KOPT-K1 (cell line): ENCODE results near the gene GNB4.

ENCODE experiments used
- H3K27ac ChIP-seq: fragments of 200-600 bp; sonication (generic); 2 replicates; pipeline ENCODE4 v1.5.1; 2016; ENCODE audit warnings: antibody characterized with exemption, mild to moderate bottlenecking, low read depth, low read length; ENCODE audit not compliant: poor library complexity, severe bottlenecking
- H3K36me3 ChIP-seq: fragments of 200-600 bp; sonication (generic); 2 replicates; pipeline ENCODE4 v1.5.1; 2017; ENCODE audit warnings: antibody characterized with exemption, mild to moderate bottlenecking, low read length, moderate library complexity; ENCODE audit not compliant: insufficient read depth
- H3K9me3 ChIP-seq: fragments of 200-600 bp; sonication (generic); 2 replicates; pipeline ENCODE4 v1.5.1; 2017; ENCODE audit warnings: antibody characterized with exemption, low read length, mild to moderate bottlenecking; ENCODE audit not compliant: insufficient read depth, poor library complexity, severe bottlenecking

The GNB4 gene

GRCh38 chr3:179452872-179453271 is 1.6 kb upstream of the GNB4 start:
- H3K27ac ChIP-seq, result no peak overlapping the region
- H3K9me3 ChIP-seq, result no peaks in the 10 kb centered on the region

GRCh38 chr3:179452176-179452564 is 900 bp upstream of the GNB4 start:
- H3K36me3 ChIP-seq, result no peaks in the 10 kb centered on the region
- no peak overlapping the region for H3K27ac ChIP-seq
- no peaks in the 10 kb centered on the region for H3K9me3 ChIP-seq

More at GRCh38 chr3:179452872-179453271, 1.6 kb upstream of the GNB4 start:
- no peaks in the 10 kb centered on the region for H3K36me3 ChIP-seq

DNA sequence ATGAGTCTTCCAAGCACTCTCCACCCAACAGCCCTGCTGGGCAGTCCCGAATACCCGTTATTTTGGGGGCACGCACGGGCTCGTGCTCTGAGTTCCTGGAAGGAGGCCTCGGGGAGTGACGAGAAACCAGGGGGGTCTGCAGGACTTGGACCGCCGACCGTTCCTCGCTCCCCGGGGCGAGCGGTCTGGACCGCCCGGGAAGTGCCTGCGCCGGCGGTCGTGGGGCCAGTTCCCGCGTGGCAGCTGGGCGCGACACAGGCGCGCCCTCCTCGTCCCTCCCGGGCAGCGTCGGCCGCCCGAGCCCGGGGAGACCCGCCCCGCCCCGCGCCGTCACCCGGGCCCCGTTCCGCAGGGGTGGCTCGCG is 387 bp downstream of the GNB4 start:
- Histone ChIP-seq H3K27ac (peak overlapping the region; percentile 80), H3K36me3 (peaks cover 3% of the 10 kb centered on the region; the same call in 1 of the 2 replicates), H3K9me3 (no peaks in the 10 kb centered on the region)

- H3K27ac ChIP-seq, result peak overlapping the region; percentile 80
- no peaks in the 10 kb centered on the region for H3K9me3 ChIP-seq
- H3K36me3 ChIP-seq, result peaks cover 3% of the 10 kb centered on the region; the same call in 1 of the 2 replicates
These were observed 989 bp downstream of the GNB4 start for GRCh38 chr3:179450261-179450701.

DNA sequence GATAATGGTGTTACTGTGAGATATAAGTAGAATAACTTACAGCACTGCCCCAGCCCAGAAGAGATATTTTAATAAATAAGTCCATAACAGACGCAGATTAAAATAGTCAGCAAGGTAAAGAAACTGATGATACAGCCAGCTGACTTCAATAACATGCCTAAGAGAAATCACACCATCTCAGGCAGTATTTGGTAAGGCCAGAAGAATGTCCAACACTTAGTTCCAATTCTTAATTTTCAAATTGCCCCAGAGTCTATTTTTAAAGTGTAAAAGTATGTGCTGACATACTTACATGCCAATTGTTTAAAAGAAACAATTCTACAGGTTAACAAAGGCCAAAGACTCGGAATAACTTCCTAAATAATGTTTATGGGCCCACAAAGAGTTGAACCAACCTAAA is 1.6 kb downstream of the GNB4 start:
- Histone ChIP-seq H3K9me3 (no peaks in the 10 kb centered on the region), H3K36me3 (peaks cover 3% of the 10 kb centered on the region; the same call in 1 of the 2 replicates), H3K27ac (peak overlapping the region; percentile 80)

GRCh38 chr3:179447251-179447650 is 4.0 kb downstream of the GNB4 start:
- H3K27ac ChIP-seq, result no peak overlapping the region
- no peaks in the 10 kb centered on the region for H3K9me3 ChIP-seq
- peaks cover 3% of the 10 kb centered on the region; the same call in 1 of the 2 replicates for H3K36me3 ChIP-seq

GRCh38 chr3:179446501-179446900 is 4.8 kb downstream of the GNB4 start:
- no peak overlapping the region for H3K27ac ChIP-seq
- peaks cover 3% of the 10 kb centered on the region; the same call in 1 of the 2 replicates for H3K36me3 ChIP-seq
- H3K9me3 ChIP-seq, result no peaks in the 10 kb centered on the region

DNA sequence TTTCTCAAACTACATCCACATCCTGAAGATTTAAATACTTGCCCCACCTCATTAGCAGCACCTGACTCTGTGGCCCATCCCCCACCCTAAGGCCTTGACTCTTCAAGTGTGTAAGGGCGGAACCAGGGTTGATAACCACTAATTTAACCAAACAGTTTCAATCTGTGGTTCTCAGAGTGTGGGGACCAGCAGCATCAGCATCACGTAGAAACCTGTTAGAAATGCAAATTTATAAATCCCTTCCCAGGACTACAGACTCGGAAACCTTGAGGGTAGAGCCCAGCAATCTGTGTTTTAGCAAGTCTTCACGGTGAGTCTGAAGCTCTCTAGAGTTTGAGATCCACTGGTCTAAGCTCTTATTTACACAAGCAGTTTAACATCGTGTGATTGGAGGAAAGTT is 12.4 kb downstream of the GNB4 start:
- Histone ChIP-seq H3K36me3 (no peaks in the 10 kb centered on the region), H3K9me3 (no peaks in the 10 kb centered on the region), H3K27ac (peak overlapping the region; percentile 17)

DNA sequence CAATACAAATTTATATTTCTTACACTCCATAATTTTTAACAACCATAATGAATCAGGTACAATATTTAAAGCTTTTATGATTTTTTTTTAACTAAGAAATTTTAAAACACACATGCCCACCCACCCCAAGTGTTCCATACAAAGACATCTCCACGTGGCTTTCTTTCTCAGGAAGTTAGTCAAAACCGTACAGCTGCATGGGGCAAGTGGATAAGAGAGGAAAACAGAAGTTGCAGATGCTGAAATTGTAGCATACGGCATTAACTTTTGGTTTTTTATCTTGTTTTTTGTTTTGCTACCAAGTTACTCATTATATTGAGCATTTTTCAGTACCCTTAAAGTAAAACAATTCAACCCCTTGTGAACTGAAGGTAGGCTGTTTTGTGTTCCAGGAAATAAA is 14.8 kb downstream of the GNB4 start:
- Histone ChIP-seq H3K36me3 (no peaks in the 10 kb centered on the region), H3K9me3 (no peaks in the 10 kb centered on the region), H3K27ac (peak overlapping the region; percentile 30)

DNA sequence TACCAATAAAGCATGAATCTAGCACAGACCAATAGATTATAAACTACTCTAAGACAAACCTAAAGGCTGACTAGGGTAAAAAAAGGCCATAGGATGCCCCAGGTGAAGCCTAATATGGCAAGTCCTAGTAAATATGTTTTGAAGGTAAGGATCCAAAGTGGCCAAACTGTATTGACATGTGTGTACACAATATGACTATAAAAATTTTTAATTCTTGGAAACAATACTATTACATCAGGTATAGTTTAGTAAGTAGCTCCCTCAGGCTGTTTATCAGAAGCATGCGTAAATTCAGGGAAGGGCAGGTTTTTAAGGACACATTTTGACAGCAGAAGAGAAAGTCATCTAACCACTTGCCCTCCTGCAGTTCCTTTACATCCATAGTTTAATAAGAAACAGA is 18.8 kb downstream of the GNB4 start:
- Histone ChIP-seq H3K9me3 (no peaks in the 10 kb centered on the region), H3K27ac (no peak overlapping the region), H3K36me3 (no peaks in the 10 kb centered on the region)

DNA sequence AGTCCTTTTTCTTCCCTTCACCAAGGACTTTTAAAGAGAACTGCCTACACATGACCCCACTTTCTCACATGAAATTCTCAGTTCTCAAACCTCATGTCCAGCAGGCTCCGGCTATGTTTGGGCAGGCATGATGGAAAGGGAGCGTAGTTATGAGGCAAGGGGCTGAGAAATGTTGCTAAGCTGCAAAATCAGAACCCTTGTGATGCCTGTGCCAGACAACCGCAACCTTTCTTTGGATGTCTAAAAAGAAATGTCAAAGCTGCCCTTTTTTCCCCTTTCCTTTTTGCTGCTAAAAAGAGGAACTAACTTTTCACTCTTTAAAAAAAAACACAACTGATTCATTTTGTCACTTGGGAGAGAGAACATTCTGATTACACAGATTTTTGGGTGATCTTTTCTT is 19.2 kb downstream of the GNB4 start:
- H3K36me3 ChIP-seq, result peaks cover 4% of the 10 kb centered on the region; the same call in 1 of the 2 replicates
- H3K9me3 ChIP-seq, result no peaks in the 10 kb centered on the region
- H3K27ac ChIP-seq, result no peak overlapping the region

DNA sequence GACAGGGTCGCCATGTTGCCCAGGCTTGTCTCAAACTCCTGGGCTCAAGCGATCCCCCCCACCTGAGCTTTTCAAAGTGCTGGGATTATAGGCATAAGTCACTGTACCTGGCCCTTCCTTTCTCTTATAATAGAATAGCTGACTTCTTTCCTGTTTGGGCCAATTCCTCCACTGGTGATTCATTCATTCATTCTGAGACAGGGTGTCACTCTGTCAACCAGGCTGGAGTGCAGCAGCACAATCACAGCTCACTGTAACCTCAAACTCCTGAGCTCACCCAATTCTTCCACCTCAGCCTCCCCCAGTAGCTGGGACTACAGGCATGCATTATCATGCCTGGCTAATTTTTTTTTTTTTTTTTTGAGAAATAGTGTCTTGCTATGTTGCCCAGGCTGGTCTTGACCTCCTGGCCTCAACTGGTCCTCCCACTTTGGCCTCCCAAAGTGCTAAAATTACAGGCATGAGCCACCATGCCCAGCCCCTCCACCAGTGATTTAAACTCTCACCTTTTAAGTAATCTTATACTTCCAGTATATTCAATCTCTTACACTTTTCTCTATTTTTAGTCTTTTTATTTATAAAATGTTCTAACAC is 20.9 kb downstream of the GNB4 start:
- no peak overlapping the region for H3K27ac ChIP-seq
- H3K9me3 ChIP-seq, result no peaks in the 10 kb centered on the region
- H3K36me3 ChIP-seq, result peaks cover 14% of the 10 kb centered on the region

DNA sequence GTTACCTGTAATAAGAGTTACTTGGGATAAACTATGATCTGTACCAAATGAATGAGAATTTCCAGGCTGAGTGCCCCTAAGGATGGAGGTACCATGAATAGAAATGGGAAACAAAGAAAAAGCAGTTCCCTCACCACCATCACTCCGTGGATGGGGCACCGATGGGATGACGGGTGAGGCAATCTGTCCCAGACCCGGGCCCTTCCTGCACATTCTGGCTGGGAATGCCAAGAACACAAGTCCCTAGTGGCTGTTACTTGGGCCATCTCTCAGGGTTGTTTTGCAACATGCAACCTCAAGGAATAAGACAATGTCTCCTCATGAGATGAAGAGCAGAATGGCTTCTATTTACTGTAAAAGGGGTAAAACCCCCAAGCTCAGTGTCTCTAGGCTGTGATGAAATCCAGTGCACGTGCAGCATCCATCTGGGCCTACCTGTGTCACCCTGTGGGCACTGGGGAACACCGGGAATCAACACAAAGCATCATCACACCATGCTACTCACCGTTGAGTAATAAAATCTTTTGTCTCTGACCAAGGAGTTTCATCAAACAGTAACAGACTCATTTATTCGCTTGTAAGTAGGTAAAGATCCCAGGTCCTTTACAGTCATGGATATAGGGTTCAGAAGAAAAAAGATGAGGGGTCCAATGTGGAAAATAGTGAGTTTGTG is 22.3 kb downstream of the GNB4 start:
- Histone ChIP-seq H3K9me3 (no peaks in the 10 kb centered on the region), H3K36me3 (peaks cover 28% of the 10 kb centered on the region), H3K27ac (no peak overlapping the region)

DNA sequence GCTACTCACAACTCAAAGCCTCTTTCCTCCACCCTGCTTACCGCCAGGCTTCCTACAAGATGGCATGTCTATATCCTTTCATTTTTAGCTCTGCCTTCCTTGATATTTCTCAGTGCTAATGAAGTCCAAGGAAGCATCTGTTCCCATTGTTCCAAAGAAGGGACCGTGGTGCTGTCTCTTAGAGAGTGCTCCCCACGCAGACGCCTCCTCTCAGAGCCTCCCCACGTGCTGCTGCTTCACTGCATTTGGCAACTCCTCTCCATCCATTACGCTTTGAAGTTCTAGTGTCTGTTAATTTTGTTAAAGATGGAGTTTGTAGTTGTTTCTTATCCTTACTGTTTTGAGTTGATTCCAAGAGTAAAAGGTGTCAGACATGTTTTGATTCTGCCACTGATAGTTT is 26.2 kb downstream of the GNB4 start:
- peaks cover 57% of the 10 kb centered on the region for H3K36me3 ChIP-seq
- H3K27ac ChIP-seq, result no peak overlapping the region
- H3K9me3 ChIP-seq, result no peaks in the 10 kb centered on the region

DNA sequence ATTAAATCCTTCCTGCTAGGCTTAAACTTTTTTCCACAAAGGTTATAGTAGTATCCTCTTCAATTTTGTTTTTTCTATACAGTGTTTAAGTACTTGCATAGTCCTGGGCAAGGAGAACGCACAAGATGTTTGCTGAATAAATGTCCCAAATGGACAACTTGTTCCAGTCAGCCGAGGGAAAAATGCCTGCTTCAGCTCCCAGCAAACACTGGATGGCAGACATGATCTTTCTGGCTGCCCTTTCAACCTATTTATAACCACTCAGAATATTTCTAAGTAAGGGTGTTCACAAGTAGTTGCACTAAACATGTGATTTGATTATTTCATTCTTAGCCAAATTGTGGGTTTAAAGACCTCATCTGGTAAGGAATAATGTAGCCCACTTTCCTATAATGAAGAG is 29.8 kb downstream of the GNB4 start:
- no peak overlapping the region for H3K27ac ChIP-seq
- no peaks in the 10 kb centered on the region for H3K9me3 ChIP-seq
- H3K36me3 ChIP-seq, result peaks cover 80% of the 10 kb centered on the region

DNA sequence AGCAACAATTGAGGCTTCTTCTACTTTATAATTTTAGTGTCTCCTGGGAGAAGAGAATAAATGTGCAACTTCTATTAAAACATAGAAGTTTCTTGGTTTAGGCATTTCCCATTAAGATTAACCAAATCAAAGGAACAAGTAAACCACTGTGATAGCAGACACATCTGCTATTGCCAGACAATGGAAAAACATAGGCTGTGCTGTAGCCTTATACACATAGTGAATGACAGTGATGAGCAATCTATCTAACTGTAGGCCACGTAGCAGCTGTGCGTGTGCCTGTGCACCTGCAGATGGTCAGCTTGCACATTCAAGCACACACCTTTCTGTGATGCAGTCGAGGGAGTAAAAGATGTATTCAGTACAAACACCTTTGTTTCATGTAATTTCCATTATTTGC is 32.7 kb downstream of the GNB4 start:
- Histone ChIP-seq H3K36me3 (peaks cover 74% of the 10 kb centered on the region), H3K9me3 (no peaks in the 10 kb centered on the region), H3K27ac (no peak overlapping the region)
